CD4-positive, alpha-beta T cell (primary cell): ENCODE results near the gene KMT2C. TPM values are rescaled to one million over a fixed set of nuclear protein-coding genes. Genes with fewer than 3 reads are reported as not detected.
"Not testable (repeated sequence)": the region's sequence is repeated elsewhere in the genome, so short reads cannot be mapped to it uniquely, and the experiment has no call there.

ENCODE experiments used
- ATAC-seq: fragments of 200-7000 bp; cut with Tn5 transposase; one replicate; pipeline ENCODE4 v1.10.0; 2022; ENCODE audit warnings: mild to moderate bottlenecking; ENCODE audit not compliant: poor library complexity
- CTCF ChIA-PET: fragments of 350-600 bp; sonication (Branson Sonifier 250); formaldehyde crosslinking; loops from one replicate; lab custom pipeline; 2021; ENCODE audit warnings: antibody characterized with exemption, inconsistent platforms; lab: Charles Lee
- POLR2A ChIA-PET: fragments of 350-600 bp; sonication (Branson Sonifier 250); formaldehyde crosslinking; loops from one replicate; lab custom pipeline; 2021; ENCODE audit warnings: antibody characterized with exemption, inconsistent platforms; lab: Charles Lee
- DNase-seq, 14 experiments: peaks; one replicate each; pipeline ENCODE4 v3.0.0-alpha.2; 2013 to 2020; ENCODE audit warnings: mixed read lengths in 2 of 14
- H3K27ac ChIP-seq, 2 donors: one replicate each; pipeline versions ENCODE4 v1.5.1 to v1.7.0; 2013; ENCODE audit warnings: low read length in 2 of 2, low read depth in 1 of 2, mild to moderate bottlenecking in 1 of 2
- H3K27me3 ChIP-seq, 2 experiments: 1 replicate in 1 of 2; 2 replicates in 1 of 2; pipeline versions ENCODE4 v1.6.1 to v1.7.0; 2013; ENCODE audit warnings: low read length in 2 of 2, control low read depth in 1 of 2, mild to moderate bottlenecking in 1 of 2, moderate library complexity in 1 of 2; ENCODE audit not compliant: insufficient read depth in 2 of 2, control insufficient read depth in 1 of 2
- H3K36me3 ChIP-seq: one replicate; pipeline ENCODE4 v1.6.1; 2013; ENCODE audit warnings: low read length, control low read depth; ENCODE audit not compliant: insufficient read depth
- H3K4me1 ChIP-seq: one replicate; pipeline ENCODE4 v1.6.1; 2013; ENCODE audit warnings: low read length, control low read depth; ENCODE audit not compliant: insufficient read depth
- H3K4me3 ChIP-seq: one replicate; pipeline ENCODE4 v1.5.1; 2013; ENCODE audit warnings: mild to moderate bottlenecking, low read length, moderate library complexity
- H3K9me3 ChIP-seq, 2 experiments: 1 replicate in 1 of 2; 2 replicates in 1 of 2; pipeline versions ENCODE4 v1.6.1 to v1.7.0; 2013; ENCODE audit warnings: low read length in 2 of 2, mild to moderate bottlenecking in 2 of 2, control low read depth in 1 of 2, moderate library complexity in 1 of 2; ENCODE audit not compliant: control insufficient read depth in 1 of 2, insufficient read depth in 1 of 2
- H3K27ac Mint-ChIP-seq: one replicate; pipeline ENCODE4 v1.8.0; 2020; ENCODE audit warnings: mixed read lengths
- H3K27me3 Mint-ChIP-seq: one replicate; pipeline ENCODE4 v1.8.0; 2021; ENCODE audit warnings: mixed read lengths
- H3K36me3 Mint-ChIP-seq: one replicate; pipeline ENCODE4 v1.8.0; 2021; ENCODE audit warnings: low read depth, mixed read lengths
- H3K4me1 Mint-ChIP-seq: one replicate; pipeline ENCODE4 v1.8.0; 2021; ENCODE audit warnings: low read depth, mixed read lengths
- H3K4me3 Mint-ChIP-seq: one replicate; pipeline ENCODE4 v1.8.0; 2020; ENCODE audit warnings: mild to moderate bottlenecking, mixed read lengths
- H3K9me3 Mint-ChIP-seq: one replicate; pipeline ENCODE4 v1.8.0; 2020; ENCODE audit warnings: mixed read lengths
- CTCF ChIP-seq: fragments of 200-600 bp; IDR thresholded peaks from one replicate; pipeline ENCODE4 v1.8.0; 2022; ENCODE audit warnings: antibody characterized with exemption, mild to moderate bottlenecking
- intact Hi-C, 2 experiments: fragments of 100-400 bp; cut with DNase I in 1 of 2; cut with micrococcal nuclease in 1 of 2; formaldehyde crosslinking; loops; one replicate each; pipeline versions ENCODE4 v1.15.1 to v1.9.0; 2023 to 2025; cut with DNase I, micrococcal nuclease
- total RNA-seq, 174 experiments: library from RNA in 2 of 174; stranded (reverse) in 2 of 174; gene quantifications; one replicate each; pipeline ENCODE4 v1.2.3 and lab custom pipeline; 2021 to 2026

Gene KMT2C
- total RNA-seq, 2 experiments from 2014 or later: 113 to 118 TPM

- H3K27me3 Mint-ChIP-seq: no peaks in the 10 kb centered on the region
- peaks cover 86% of the 10 kb centered on the region for H3K36me3 Mint-ChIP-seq
- ChIA-PET CTCF (no interaction called here), POLR2A (no interaction called here)
- no peak overlapping the region for H3K27ac Mint-ChIP-seq
- intact Hi-C loops: no loop called here
- Histone ChIP-seq H3K27me3 (no peaks in the 10 kb centered on the region), H3K27ac (no peak overlapping the region), H3K9me3 (no peaks in the 10 kb centered on the region), H3K4me1 (no peaks in the 10 kb centered on the region), H3K4me3 (no peak overlapping the region), H3K36me3 (peaks cover 59% of the 10 kb centered on the region)
- H3K4me3 Mint-ChIP-seq: no peak overlapping the region
- H3K4me1 Mint-ChIP-seq: peaks cover 15% of the 10 kb centered on the region
- H3K9me3 Mint-ChIP-seq: no peaks in the 10 kb centered on the region
- no peak for ATAC-seq
- no peak for DNase-seq
- TF ChIP-seq CTCF: no peak
These were observed 127.9 kb downstream of the KMT2C start for GRCh38 chr7:152307902-152308301.

GRCh38 chr7:152299542-152300143, 136.2 kb downstream of the KMT2C start:
- CTCF ChIA-PET: not testable (repeated sequence)

GRCh38 chr7:152292897-152293296, 142.9 kb downstream of the KMT2C start:
- DNase-seq (no peak), ATAC-seq (no peak)
- H3K4me3 ChIP-seq: no peak overlapping the region
- Mint-ChIP-seq H3K4me3 (no peak overlapping the region), H3K4me1 (peaks cover 5% of the 10 kb centered on the region), H3K27ac (no peak overlapping the region), H3K27me3 (no peaks in the 10 kb centered on the region), H3K36me3 (peaks cover 64% of the 10 kb centered on the region), H3K9me3 (peaks cover 10% of the 10 kb centered on the region)
- H3K4me1 ChIP-seq: no peaks in the 10 kb centered on the region
- TF ChIP-seq CTCF: no peak
- ChIA-PET CTCF (no interaction called here), POLR2A (no interaction called here)
- peaks cover 17% of the 10 kb centered on the region for H3K36me3 ChIP-seq
- intact Hi-C loops: no loop called here
- H3K27me3 ChIP-seq: no peaks in the 10 kb centered on the region
- peaks cover 7 to 10% of the 10 kb centered on the region in 2 experiments for H3K9me3 ChIP-seq
- H3K27ac ChIP-seq: no peak overlapping the region

More at GRCh38 chr7:152299542-152300143, 136.2 kb downstream of the KMT2C start:
- H3K4me1 Mint-ChIP-seq, H3K9me3 ChIP-seq, H3K27me3 ChIP-seq, H3K4me3 ChIP-seq, H3K9me3 Mint-ChIP-seq, DNase-seq, POLR2A ChIA-PET, H3K27ac Mint-ChIP-seq, H3K4me3 Mint-ChIP-seq, H3K4me1 ChIP-seq, H3K27me3 Mint-ChIP-seq, ATAC-seq, H3K27ac ChIP-seq, intact Hi-C loops: not testable (repeated sequence)
- H3K36me3 ChIP-seq: peaks cover 17% of the 10 kb centered on the region
- H3K36me3 Mint-ChIP-seq: peaks cover 86% of the 10 kb centered on the region

- H3K27ac ChIP-seq, intact Hi-C loops, H3K27me3 Mint-ChIP-seq, CTCF ChIA-PET, H3K36me3 ChIP-seq, H3K4me1 ChIP-seq, H3K4me1 Mint-ChIP-seq, H3K4me3 ChIP-seq, H3K27ac Mint-ChIP-seq, POLR2A ChIA-PET, H3K9me3 Mint-ChIP-seq, DNase-seq, H3K9me3 ChIP-seq, H3K27me3 ChIP-seq, H3K4me3 Mint-ChIP-seq, ATAC-seq: not testable (repeated sequence)
- H3K36me3 Mint-ChIP-seq: peaks cover 21% of the 10 kb centered on the region
These were observed 148.8 kb downstream of the KMT2C start for GRCh38 chr7:152286972-152287371.

GRCh38 chr7:152286219-152286618, 149.6 kb downstream of the KMT2C start:
- H3K4me3 Mint-ChIP-seq, H3K4me1 ChIP-seq, H3K9me3 Mint-ChIP-seq, intact Hi-C loops, POLR2A ChIA-PET, H3K9me3 ChIP-seq, DNase-seq, H3K27me3 Mint-ChIP-seq, H3K27ac ChIP-seq, CTCF ChIA-PET, H3K27ac Mint-ChIP-seq, H3K27me3 ChIP-seq, H3K4me3 ChIP-seq, H3K4me1 Mint-ChIP-seq, H3K36me3 ChIP-seq, ATAC-seq: not testable (repeated sequence)
- peaks cover 22% of the 10 kb centered on the region for H3K36me3 Mint-ChIP-seq

- H3K4me1 ChIP-seq, H3K27ac ChIP-seq, H3K9me3 Mint-ChIP-seq, CTCF ChIA-PET, DNase-seq, intact Hi-C loops, H3K27me3 ChIP-seq, H3K9me3 ChIP-seq, H3K4me3 ChIP-seq, H3K27ac Mint-ChIP-seq, ATAC-seq, H3K36me3 ChIP-seq, H3K4me3 Mint-ChIP-seq, H3K4me1 Mint-ChIP-seq, H3K27me3 Mint-ChIP-seq, POLR2A ChIA-PET: not testable (repeated sequence)
- H3K36me3 Mint-ChIP-seq: peaks cover 18% of the 10 kb centered on the region
These were observed 150.8 kb downstream of the KMT2C start for GRCh38 chr7:152284998-152285397.
